Muscle layer of colon (tissue), 2 donors: Measurements from ENCODE around the gene TACC3.

Experiments used
- H3K27ac ChIP-seq: one replicate; pipeline ENCODE4 v1.7.0; 2013; ENCODE audit warnings: low read depth, mild to moderate bottlenecking, low read length, moderate library complexity
- H3K27me3 ChIP-seq, 2 donors: one replicate each; pipeline ENCODE4 v1.7.0; 2013; ENCODE audit warnings: low read length in 2 of 2, mild to moderate bottlenecking in 2 of 2; ENCODE audit not compliant: insufficient read depth in 2 of 2, control insufficient read depth in 1 of 2
- H3K36me3 ChIP-seq: one replicate; pipeline ENCODE4 v1.7.0; 2013; ENCODE audit warnings: mild to moderate bottlenecking, low read length; ENCODE audit not compliant: insufficient read depth
- H3K4me1 ChIP-seq: one replicate; pipeline ENCODE4 v1.7.0; 2013; ENCODE audit warnings: mild to moderate bottlenecking, low read length; ENCODE audit not compliant: insufficient read depth
- H3K4me3 ChIP-seq, 2 donors: one replicate each; pipeline ENCODE4 v1.7.0; 2013; ENCODE audit warnings: low read length in 2 of 2, low read depth in 1 of 2, mild to moderate bottlenecking in 1 of 2, moderate library complexity in 1 of 2
- H3K9ac ChIP-seq: one replicate; pipeline ENCODE4 v1.7.0; 2013; ENCODE audit warnings: low read length
- H3K9me3 ChIP-seq: one replicate; pipeline ENCODE4 v1.7.0; 2013; ENCODE audit warnings: mild to moderate bottlenecking, low read length
- donor health status: abdominal sarcoma.
- donor health status: Adenocarcinoma of cecum.

Gene TACC3

DNA sequence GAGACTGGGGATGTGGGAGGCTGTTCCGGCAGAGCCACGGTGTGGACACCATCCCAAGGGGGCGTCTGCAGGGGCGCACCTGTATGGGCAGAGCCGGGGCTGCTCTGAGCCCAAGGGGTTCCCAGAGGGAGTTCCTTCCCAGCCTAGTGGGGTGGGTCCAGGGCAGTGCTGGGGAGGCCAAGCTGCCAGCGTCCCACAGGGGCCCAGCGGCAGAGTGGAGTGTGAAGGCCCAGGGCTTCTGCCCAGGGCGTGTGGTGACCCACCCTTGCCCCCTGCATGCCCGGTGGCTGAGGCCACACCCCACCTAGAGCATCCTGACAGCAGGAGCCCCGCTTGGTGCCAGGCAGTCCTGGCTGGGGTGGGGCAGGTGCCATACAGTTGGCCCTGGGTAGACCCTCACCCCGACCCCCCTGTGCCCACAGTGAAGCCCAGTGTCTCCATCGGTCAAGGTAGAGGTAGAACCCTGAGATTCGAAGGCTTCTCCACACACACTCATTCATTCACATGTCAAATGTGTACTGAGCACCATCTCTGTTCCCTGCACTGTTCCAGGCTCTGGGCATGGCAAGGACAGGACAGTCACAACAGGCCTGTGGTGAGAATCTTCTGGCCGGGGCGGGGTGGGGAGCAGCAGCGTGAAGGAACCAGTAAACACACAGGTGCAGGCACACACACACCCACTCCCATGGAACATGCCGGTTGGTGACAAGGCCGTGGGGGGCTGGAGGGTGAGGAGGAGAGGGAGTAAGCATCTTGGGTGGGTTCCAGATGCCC, 29.2 kb downstream of the TACC3 start:
- no peaks in the 10 kb centered on the region for H3K4me1 ChIP-seq
- no peaks in the 10 kb centered on the region for H3K9me3 ChIP-seq
- no peak overlapping the region for H3K4me3 ChIP-seq
- H3K9ac ChIP-seq = no peak overlapping the region
- no peak overlapping the region for H3K27ac ChIP-seq
- H3K36me3 ChIP-seq = no peaks in the 10 kb centered on the region
- peaks cover 0 to 17% of the 10 kb centered on the region in 2 donors for H3K27me3 ChIP-seq

DNA sequence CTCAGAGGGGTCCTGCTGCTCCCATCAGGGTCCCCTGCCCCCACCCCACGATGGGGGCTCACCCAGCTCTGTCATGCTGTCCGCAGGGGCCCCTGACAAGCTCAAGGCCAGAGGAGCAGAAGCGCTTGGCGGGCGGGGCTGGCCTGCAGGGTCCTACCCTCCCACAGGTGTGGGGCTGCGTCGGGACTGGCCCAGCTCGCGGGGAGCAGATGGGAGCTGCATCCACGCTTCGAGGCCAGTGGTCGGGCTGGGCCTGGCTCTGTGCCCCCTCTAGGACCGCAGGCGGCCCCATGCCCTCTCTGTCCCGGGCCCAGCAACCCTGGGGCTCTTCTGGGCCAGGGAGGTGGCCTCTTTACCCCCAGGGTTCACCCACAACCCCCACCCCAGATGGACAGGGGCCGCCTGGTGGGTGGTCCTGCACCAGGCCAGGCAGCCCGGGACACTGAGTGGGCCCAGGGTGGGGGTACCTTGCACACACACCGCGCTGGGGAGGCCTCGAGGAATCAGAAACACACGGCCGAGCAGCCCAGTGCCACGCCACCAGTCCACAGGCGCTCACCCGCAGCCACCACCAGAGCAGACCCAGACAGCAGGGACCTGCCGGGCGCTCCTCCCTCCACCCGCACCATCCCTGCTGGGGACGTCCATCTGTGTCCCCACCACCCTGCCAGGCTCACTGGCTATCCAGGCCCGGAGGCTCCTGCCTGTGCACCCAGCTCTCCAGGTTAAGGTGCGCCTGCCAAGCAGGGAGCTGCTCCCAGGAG, 30.0 kb downstream of the TACC3 start:
- no peak overlapping the region for H3K9ac ChIP-seq
- no peaks in the 10 kb centered on the region for H3K4me1 ChIP-seq
- peaks cover 0 to 17% of the 10 kb centered on the region in 2 donors for H3K27me3 ChIP-seq
- no peaks in the 10 kb centered on the region for H3K9me3 ChIP-seq
- no peaks in the 10 kb centered on the region for H3K36me3 ChIP-seq
- no peak overlapping the region for H3K4me3 ChIP-seq
- no peak overlapping the region for H3K27ac ChIP-seq

DNA sequence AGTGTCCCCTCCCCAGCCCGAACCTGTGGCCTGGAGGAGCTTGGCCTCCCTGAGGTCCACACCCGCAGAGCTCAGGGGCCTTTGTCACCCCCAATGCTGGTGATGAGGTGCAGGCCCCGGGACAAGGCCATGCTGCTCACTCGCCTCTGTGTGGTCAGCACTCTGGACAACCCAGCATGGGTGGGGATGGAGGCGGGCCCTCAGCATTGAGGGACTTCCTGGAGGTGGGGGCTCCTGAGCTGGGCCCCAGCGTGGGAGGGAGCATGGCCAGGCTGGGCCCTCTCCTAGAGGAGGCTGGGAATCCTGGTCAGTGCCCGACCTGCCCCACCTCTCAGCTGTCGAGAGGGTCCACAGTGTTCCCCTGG, 30.6 kb downstream of the TACC3 start:
- no peaks in the 10 kb centered on the region for H3K9me3 ChIP-seq
- H3K4me3 ChIP-seq = no peak overlapping the region
- no peak overlapping the region for H3K27ac ChIP-seq
- H3K4me1 ChIP-seq = no peaks in the 10 kb centered on the region
- H3K36me3 ChIP-seq = no peaks in the 10 kb centered on the region
- peaks cover 0 to 17% of the 10 kb centered on the region in 2 donors for H3K27me3 ChIP-seq
- no peak overlapping the region for H3K9ac ChIP-seq

DNA sequence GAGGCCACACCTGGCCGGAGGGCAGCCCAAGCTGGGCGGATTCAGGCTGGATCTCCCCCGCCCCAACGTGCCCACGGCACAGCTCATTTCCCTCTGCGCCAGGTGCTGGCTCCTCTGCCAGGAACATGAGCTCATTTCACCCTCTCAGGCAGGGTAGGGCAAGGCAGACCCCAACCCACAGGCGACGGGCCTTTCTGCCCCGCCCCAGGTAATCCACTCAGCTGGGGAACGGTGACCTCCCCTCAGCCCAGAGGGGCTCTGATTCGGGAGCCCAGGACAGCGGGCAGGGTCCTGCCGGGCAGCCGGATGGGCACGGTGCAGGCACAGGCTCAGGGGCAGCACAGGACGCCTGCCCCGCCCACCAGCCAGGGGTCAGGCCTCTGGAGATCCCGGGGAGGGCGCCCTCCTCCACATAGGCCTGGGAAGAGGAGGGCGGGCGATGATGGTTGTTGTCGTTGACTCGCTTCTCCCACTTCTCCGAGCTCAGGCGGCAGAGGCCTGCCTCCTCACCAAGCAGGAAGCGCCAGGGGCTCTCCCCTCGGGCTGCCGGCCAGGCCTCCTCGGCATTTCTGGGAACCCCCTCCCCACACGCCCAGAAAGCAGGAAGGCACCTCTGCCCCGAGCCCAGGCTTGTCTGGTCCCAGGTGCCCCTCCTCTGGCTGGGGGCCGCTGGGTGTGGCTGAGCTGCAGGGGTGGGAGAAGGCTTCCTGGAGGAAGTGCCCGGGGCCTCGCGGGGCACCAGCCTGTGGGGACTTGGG, 31.1 kb downstream of the TACC3 start:
- Histone ChIP-seq H3K27me3 (peaks cover 0 to 17% of the 10 kb centered on the region in 2 donors), H3K4me3 (no peak overlapping the region), H3K36me3 (no peaks in the 10 kb centered on the region), H3K27ac (no peak overlapping the region), H3K9me3 (no peaks in the 10 kb centered on the region), H3K9ac (no peak overlapping the region), H3K4me1 (no peaks in the 10 kb centered on the region)

DNA sequence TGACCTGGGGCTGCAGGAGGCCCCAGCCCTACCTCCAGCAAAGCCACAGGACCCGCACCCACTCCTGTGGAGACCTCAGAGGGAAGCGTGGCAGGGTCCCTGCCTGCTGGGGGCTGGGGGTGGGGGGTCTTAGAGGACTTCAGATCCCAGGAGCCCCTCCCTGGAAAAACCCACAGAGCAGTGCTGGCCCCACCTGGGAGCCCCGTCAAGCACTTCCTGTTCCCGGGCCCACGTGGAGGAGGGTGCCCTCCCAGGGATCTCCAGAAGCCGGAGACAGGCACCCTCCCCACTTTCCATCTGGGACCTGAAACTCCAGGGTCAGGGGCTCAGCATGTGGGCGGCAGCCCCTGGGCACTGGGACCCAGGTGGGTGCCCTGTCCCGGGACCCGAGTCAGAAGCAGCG, 32.0 kb downstream of the TACC3 start:
- H3K36me3 ChIP-seq = no peaks in the 10 kb centered on the region
- no peaks in the 10 kb centered on the region for H3K4me1 ChIP-seq
- H3K9ac ChIP-seq = no peak overlapping the region
- no peaks in the 10 kb centered on the region for H3K9me3 ChIP-seq
- H3K27me3 ChIP-seq = peaks cover 0 to 13% of the 10 kb centered on the region in 2 donors
- H3K27ac ChIP-seq = no peak overlapping the region
- no peak overlapping the region for H3K4me3 ChIP-seq

DNA sequence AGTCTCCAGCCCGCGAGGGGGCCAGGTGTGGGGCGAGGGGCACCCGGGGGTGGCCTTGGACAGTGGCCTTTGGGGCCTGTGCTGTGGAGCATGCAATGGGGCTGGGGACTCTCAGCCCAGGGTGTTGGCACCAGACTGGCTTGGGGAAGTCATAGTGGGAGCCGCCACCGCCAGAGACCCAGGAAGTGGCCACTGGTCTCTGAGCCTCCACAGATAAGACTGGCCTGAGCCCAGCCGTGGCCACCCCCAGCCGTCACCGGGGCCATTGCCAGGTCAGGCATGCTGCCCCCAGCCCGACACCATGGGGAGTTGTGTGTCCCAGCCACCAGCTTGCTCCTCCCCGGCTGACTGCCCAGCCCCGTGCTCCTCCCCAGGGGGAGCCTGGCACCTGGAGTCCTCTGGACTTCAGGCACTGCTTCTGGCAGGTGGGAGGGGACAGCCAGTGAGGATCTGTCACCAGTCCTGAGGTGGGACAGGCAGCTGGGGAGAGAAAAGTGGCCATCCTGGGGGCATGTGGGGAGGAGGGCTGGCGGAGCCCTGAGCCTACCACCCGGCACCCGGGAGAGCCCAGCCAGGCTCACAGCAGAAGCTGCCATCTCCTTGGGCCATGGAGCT, 32.5 kb downstream of the TACC3 start:
- Histone ChIP-seq H3K27ac (no peak overlapping the region), H3K9ac (no peak overlapping the region), H3K36me3 (no peaks in the 10 kb centered on the region), H3K4me3 (no peak overlapping the region), H3K4me1 (no peaks in the 10 kb centered on the region), H3K9me3 (no peaks in the 10 kb centered on the region), H3K27me3 (peaks cover 0 to 9% of the 10 kb centered on the region in 2 donors)

DNA sequence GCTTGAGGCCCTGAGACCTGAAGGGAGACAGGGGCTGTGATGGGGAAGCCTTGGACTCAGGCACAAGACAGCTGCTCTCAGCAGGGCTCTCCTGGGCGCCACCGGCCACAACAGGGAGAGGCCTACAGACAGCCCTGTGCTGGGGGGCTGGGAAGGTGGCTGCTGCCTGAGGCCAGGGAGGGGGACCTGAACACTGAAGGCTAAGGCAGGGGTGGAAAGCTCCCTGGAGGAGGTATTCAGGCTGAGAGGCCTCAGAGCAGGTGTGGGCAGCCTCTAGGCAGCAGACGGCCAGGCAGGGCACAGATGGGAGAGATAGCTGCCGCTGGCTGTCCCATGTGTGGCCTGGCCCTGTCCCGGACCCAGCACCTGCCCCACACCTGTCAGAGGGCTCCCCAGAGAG, 33.0 kb downstream of the TACC3 start:
- no peak overlapping the region for H3K27ac ChIP-seq
- no peaks in the 10 kb centered on the region for H3K9me3 ChIP-seq
- no peaks in the 10 kb centered on the region for H3K36me3 ChIP-seq
- no peaks in the 10 kb centered on the region for H3K4me1 ChIP-seq
- peaks cover 0 to 9% of the 10 kb centered on the region in 2 donors for H3K27me3 ChIP-seq
- no peak overlapping the region for H3K4me3 ChIP-seq
- H3K9ac ChIP-seq = no peak overlapping the region

DNA sequence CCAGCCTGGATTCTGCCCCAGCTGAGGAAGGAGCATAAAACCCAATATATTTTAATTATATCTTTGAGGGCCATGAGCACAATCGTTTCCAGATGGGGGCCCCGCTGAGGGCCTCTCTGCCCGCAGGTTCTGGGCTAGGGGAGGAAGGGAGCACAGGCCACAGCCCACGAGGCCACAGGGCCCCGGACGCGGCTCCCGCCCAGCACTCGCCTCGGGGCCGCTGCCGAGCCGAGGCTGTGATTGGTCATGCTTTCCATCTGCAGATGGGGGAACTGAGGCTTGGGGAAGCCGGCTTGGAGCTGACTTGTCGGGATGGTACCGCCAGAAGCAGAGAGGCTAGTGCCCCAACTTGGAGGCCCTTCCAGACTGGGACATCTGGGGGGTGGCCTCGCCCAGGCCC, 34.0 kb downstream of the TACC3 start:
- Histone ChIP-seq H3K9me3 (no peaks in the 10 kb centered on the region), H3K4me3 (no peak overlapping the region), H3K9ac (no peak overlapping the region), H3K27me3 (peaks cover 0 to 6% of the 10 kb centered on the region in 2 donors), H3K27ac (no peak overlapping the region), H3K36me3 (no peaks in the 10 kb centered on the region), H3K4me1 (no peaks in the 10 kb centered on the region)

DNA sequence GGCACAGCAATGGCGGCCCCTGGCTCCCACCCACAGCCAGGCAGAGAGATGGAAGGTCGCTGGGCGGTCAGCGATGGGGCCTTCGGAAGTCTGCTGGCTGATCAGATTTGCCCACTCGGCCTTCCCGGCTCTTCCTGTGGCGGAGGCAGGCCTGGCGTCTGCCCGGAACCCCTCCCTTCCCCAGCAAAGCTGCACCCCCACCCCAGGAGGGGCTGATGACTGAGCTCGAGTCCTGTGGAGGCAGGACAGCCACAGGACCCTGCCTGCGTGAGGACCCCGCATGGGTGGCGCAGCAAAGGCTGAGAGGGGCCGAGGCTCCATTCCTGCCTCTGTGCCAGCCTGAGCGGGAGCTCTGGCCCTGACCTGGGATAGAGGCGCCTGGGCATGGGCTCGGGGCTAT, 34.8 kb downstream of the TACC3 start:
- Histone ChIP-seq H3K4me3 (no peak overlapping the region), H3K9ac (no peak overlapping the region), H3K4me1 (no peaks in the 10 kb centered on the region), H3K27ac (no peak overlapping the region), H3K36me3 (no peaks in the 10 kb centered on the region), H3K27me3 (peaks cover 0 to 5% of the 10 kb centered on the region in 2 donors), H3K9me3 (no peaks in the 10 kb centered on the region)

DNA sequence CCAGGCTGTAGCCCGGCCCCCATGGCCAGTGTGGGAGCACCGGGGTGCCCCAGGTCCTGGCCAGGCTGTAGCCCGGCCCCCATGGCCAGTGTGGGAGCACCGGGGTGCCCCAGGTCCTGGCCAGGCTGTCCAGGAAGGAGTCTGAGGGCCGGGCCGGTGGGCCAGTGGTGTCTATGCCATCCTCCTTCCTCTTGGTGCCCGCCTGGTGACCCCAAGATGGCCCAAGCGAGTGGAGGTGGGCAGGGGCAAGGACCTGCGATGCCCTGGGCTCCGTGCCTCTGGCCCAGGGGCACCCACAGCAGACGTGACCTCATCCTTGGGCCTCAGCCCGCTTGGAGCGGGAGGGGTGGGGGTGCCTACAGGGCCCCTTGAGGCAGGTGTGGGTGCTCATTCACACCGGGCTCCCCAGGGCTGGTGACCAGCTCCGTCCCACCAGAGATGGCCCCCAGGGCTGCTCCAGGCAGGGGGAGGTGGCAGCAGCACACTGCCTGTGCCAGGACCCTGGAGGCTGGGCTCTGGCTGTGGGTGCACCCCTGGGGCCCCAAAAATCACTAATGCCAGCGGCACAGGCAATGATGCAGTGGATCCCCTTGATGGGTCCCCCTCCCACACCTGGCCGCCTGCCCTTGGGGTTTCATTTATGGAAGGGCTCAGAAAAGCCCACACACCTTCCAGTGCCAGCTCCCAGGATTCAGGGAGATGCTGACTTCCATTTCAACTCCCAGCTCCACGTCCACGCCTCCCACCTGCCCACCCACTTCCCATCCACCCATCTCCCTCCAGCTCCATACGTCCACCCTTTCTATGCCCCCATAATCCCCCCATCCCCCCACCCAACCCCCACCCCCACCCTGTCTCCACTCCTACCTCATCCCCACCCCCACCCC, 35.8 kb downstream of the TACC3 start:
- Histone ChIP-seq H3K4me3 (no peak overlapping the region), H3K36me3 (no peaks in the 10 kb centered on the region), H3K4me1 (no peaks in the 10 kb centered on the region), H3K9me3 (no peaks in the 10 kb centered on the region), H3K27ac (no peak overlapping the region), H3K9ac (no peak overlapping the region), H3K27me3 (peaks cover 0 to 3% of the 10 kb centered on the region in 2 donors)
